GM12891 (cell line): Measurements from ENCODE around the gene EGFR.

Source experiments
- PAX5 ChIP-seq: IDR thresholded peaks from 2 replicates; pipeline ENCODE4 v1.6.1; 2011; ENCODE audit warnings: low read length, moderate library complexity, mild to moderate bottlenecking; ENCODE audit not compliant: insufficient read depth, severe bottlenecking
- POLR2A ChIP-seq: IDR thresholded peaks from 2 replicates; pipeline ENCODE4 v1.6.1; 2011; ENCODE audit warnings: low read depth, low read length, control low read depth
- POLR2AphosphoS5 ChIP-seq: IDR thresholded peaks from 2 replicates; pipeline ENCODE4 v1.6.1; 2011; ENCODE audit warnings: low read depth, low read length, control low read depth
- TAF1 ChIP-seq: IDR thresholded peaks from 2 replicates; pipeline ENCODE4 v1.6.1; 2011; ENCODE audit warnings: low read depth, low read length, control low read depth

GRCh38 chr7:55073976-55074528, 55.2 kb downstream of the EGFR start:
- TF ChIP-seq POLR2AphosphoS5 = no peak
- no peak for TF ChIP-seq POLR2A
- TF ChIP-seq PAX5 = no peak
- no peak for TF ChIP-seq TAF1
